HG03095 (cell line): Measurements from ENCODE around the gene RNF213.

ENCODE experiments used
- ATAC-seq: cut with Tn5 transposase; IDR thresholded peaks from one replicate; pipeline ENCODE4 v1.9.1; 2021; ENCODE audit warnings: moderate library complexity; ENCODE audit not compliant: unreplicated experiment

Gene RNF213

DNA sequence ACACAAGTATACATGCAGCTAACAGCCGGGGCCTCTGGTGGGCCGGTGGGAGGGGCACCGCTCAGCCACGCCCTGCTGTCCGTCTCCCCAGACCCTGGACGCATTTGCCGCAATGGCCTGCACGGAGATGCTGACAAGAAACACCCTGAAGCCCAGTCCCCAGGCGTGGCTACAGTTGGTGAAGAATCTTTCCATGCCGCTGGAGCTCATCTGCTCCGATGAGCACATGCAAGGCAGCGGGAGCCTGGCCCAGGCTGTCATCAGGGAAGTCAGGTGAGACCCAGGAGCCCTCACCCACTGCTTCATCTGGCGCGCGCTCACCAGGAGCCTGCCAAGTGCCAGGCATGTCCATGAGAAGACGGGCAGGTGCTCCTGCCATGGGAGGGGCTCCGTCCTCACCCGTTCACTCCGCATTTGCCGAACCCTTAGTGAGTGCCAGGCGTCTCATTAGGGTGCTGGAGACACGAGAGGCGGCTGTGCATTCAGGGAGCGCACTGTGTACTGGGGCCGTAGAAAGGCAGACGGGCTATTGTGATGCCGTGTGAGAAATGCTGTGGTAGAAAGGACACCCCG is 103.0 kb downstream of the RNF213 start:
- no peak for ATAC-seq

DNA sequence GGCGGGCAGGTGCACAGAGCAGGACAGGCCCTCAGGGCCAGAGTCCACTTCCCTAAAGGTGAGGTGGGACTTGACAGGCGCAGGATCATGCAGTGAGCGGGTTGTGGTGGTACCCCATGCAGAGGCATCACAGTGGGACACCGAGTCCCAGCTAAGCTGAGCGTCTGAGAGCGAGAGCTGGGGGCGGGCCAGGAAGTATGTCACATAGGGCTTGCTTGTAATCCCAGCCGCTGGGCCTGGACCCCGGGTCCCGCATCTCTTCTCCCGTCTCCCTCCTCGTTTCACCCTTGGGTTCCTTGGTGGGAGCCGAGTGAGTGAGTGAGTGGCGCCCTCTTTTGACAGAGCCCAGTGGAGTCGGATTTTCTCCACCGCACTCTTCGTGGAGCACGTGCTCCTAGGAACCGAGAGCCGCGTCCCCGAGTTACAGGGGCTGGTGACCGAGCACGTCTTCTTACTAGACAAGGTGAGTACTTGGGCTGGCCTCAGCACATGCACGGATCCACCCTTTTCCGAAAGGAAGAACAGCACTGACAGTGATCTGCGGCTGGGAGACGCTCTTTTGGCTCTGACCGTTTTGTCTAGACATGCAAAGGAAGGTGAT is 103.5 kb downstream of the RNF213 start:
- ATAC-seq, result no peak

DNA sequence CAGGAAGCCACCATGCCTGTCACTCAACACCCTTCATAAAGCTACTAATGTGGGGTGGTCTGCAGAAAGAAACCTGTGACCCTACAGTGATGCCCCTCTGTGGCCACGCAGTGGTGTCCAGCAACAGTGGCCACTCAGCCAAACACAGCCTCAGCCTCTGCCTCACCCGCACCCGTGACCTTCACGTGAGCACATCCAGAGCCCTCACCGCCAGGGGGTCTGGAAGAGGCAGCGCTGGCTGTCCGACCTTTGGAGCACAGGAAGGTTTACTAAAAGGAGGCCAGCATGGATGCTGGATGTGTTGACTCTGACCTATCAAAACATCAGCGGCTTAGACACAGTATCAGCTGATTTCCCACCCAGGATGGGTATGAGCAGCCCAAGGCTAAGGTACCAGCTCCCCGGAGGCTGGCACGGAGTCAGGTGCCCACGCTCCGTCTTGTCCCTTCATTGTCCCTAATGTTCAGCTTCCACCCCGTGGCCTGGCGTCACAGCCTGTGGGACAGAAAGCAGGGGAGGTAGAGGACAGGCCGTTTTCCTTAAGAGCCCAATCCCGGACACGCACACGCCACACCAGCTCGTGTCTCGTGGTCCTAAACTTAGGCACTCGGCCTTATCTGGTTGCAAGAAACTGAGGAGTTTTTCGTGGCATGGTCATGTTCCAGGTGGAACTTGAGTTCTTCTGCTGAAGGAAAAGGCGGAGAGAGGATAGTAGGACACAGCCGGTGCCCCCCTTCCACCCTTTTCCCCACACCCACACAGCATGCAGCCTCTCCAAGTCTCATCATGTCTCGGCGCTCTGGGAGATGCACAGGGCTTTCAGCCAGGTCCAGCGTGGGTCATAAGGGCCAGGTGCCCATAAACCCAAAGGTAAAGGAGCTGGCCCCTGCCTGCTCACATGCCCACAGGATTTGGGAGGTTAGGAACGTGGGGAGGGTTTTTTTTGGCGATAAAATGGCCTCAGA is 104.6 kb downstream of the RNF213 start:
- no peak for ATAC-seq

DNA sequence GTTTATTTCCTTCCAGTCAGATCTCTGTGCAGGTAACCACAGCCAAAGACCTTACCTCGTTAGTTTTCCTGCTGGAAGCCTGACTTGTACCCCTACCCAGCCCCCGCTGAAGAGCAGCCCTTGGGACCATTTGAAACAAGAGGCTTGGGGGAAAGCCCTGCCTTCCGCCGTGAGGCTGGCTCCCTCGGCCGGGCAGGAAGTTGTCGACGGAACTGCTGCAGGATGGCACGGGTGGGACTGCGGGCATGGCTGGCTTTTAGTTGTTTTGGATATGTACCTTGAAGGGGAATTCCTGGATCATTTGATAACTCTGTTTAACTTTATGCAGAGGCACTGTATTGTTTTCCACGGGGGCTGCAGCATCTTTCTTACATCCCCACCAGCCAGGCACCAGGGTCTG is 105.3 kb downstream of the RNF213 start:
- ATAC-seq, result no peak

DNA sequence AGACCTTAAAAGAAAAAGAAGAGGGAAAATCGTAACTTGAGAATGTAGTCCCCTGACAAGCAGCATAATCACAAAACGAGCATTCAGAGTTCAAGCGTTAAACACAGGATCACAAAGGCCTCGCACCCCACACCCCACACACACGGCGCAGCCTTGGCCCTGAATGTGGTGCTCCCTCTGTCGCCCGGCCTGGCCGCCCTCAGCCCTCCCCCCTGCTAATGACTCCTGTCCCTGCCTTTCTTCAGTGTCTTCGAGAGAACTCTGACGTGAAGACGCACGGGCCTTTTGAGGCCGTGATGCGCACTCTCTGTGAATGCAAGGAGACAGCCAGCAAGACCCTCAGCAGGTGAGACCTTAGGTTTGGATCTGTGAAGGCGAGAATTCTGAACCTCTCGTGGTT is 106.9 kb downstream of the RNF213 start:
- no peak for ATAC-seq

DNA sequence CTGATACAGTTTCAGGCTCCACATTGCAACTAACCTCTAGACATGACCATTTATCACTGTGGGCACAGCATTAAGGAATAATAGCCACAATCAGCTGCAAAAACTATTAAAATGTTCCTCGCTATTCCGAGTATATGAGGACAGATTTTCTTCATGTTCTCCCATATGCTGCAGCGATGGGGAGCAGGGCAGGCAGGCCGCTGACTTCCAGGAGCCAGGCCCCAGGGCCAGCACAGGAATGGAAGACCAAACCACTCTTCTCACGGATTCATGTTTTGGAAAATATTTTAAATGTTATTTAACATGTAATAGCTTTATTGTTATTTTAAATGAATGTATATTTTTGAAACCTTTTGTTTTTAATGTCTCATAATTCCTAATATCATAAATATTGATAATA is 110.5 kb downstream of the RNF213 start:
- no peak for ATAC-seq

DNA sequence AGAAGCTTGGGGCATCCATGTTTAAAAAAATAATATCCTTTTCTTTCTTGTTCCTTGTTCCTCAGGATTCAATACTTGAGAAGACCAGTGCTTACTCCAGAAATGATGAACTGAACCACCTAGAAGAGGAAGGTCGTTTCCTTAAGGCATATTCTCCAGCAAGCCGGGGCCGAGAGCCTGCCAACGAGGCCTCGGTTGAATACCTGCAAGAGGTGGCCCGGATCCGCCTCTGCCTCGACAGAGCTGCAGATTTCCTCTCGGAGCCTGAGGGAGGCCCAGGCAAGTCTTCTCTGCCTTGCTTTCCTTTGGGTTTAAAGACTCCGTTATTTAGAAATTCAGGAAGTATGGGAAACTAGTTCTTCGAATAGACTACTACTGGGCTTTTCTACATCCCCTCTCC is 111.8 kb downstream of the RNF213 start:
- no peak for ATAC-seq

DNA sequence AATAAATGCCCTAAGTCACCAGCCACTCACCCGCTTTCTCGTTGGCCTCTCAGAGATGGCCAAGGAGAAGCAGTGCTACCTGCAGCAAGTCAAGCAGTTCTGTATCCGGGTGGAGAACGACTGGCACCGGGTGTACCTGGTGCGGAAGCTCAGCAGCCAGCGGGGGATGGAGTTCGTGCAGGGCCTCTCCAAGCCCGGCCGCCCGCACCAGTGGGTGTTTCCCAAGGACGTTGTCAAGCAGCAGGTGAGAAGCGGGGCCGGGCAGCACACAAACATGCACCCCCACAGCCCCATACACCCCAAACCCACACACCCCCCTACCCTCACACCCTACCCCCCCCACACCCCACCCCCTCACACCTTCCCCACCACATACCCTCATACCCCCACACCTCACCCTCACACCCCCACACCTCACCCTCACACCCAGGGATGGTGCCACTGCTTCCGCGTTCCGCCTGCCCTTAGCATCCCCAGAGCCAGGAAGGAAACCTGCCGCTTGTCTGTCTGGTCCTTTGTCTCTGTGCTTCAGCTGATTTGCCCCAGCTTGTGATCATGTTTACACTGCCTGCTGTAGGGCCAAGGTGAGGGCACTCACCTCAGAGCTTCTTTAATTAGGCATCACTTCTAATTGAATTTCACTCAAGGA is 112.4 kb downstream of the RNF213 start:
- ATAC-seq, result no peak

DNA sequence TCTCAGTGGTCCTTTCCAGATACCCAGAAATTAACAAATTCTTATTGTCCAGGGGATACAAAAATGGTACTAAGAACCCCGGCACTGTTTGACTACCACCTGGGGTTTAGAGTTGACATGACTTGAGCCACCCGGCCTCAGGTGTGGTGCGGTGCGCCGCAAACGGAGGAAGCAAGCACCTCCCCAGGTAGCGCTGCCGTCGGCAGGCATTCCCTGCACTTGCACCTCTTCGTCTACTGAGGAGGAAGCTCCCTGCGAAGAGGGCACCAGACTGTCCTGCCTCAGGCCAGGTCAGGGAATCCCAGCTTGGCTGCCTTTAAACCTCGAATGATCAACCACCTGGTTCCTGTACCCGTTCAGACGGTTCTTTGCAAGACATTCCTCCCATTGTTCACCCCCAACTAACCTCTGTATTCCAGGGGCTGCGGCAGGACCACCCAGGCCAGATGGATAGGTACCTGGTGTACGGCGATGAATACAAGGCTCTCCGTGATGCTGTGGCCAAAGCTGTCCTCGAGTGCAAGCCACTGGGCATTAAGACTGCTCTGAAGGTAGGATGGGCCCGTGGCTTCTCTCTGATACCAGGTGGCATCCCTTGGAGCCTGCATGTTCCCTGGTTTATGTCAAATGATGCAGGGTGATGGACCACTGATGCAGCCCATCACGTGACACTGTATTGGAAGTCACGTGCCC is 113.5 kb downstream of the RNF213 start:
- no peak for ATAC-seq

DNA sequence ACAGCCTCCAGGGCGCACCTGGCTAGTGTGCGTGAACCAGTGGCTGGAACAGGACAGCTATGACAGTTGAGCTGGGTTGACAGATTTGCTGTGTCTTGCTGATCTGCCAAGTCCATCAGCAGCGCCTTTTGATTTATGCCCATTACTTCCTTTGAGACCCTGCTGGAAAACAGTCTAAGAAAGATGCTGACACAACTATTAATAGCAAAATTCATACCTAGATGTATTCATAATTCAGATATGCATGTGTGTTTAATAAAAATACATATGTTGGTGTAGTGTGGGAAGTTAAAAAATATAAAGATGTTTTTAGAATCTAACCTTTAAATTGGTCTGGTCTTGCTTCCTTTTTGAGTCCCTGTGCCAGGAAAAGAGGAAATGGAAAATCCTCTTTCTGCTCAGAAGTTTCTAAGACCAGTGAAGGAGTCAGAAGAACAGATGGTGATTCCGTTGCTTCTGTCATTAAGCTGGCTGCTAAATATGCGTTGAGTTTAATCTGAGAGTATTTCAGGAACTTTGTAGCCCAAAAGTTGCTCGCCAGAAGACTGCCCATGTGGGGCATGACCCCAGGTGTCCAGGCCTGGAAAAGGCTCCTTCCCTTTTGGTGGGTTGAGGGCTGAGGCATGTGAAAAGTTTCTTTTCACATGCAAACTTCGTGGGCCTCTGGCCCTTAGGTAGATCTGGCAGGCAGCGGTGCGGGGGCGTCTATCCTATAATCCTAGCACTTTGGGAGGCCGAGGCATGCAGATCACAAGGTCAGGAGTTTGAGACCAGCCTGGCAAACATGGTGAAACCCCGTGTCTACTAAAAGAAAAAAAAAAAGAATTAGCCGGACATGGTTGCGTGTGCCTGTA is 114.3 kb downstream of the RNF213 start:
- no peak for ATAC-seq

DNA sequence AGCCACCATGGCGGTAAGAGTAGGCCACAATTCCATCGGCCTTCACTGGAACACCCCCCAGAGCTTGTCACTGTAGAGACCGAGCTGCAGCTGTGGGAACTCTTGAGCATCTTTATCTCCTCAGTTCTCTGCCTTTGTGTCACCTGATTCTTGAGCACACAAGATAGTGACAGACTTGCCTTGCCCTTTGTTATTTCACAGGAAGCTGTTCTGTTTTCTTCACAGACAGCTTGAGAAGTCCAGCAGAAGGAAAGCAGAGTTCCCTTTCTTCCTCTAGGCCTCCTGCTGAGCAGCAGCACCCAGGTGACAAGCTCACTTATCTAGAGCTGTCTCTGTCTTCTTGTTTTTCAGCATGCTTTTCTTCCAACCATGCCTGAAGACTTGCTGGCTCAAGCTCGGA is 115.9 kb downstream of the RNF213 start:
- no peak for ATAC-seq

DNA sequence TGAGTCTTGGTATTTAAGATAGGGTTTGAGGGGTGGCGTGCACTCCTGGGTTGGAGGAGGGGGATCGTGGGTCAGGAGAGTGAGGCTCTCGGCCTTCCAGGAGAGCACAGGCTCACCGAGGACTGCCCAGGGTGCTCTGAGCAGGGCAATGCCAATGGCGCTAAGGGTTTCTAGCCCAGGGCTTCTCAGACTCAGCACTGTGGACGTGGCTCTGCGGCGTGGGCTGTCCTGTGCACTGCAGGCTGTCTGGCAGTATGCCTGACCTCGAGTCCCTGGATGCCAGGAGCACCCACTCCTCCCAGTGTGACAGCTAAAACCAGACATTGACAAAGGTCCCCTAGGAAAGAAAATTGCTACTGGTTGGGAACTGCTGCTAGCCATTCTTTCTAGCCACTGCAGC is 117.1 kb downstream of the RNF213 start:
- ATAC-seq, result no peak

DNA sequence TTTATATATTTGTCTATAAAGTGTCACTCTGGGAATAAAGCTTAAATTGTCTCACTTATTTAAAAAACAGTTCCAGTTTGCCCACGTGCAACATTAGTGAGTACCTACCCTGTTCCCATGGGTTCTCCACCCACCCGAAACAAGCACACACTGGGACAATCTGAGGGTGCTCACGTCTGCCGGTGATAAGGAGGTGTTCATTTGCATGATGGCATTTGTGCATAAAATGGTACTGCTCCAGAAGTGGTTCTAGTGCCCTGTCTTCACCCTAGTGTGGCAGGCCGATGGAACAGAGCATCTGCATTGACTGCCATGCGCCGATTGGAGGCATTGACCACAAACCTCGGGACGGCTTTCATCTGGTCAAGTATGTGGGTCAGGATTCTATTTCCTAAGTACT is 118.7 kb downstream of the RNF213 start:
- no peak for ATAC-seq

DNA sequence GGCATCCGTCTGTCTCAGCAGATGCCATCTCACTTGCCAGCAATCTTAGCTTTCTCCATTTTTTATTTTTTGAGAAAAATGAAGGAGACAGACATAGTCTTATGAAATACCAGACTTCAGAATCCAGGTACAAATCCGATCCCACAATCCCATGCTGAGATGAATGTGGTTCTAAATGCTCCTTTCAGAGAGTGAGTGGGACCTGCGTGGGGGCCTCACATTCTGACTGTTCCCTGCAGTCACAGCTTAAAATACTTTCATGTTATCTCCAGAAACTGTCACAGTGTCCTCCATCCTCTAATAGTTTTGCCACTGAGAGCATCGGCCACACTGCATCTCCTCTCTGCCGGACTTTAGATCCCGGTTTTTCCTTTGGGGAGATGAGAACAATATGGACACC is 119.4 kb downstream of the RNF213 start:
- no peak for ATAC-seq

DNA sequence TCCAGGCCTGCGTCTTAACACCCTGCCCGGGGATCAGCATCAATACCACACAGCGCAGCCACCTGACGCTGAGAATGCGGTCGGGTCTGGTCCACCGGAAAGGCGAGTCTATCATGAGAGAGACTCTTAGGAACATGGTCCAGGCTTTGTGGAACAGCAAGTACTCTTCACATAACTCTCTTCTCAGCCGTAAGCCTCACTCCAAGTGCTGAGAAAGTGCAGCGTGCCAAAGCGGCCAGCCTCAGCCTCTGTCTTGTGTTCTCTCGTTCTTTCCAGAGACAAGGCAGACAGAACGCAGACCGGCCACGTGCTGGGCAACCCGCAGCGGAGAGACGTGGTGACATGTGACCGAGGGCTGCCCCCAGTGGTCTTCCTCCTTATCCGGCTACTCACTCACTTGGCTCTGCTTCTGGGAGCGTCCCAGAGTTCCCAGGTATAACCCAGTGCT is 119.9 kb downstream of the RNF213 start:
- ATAC-seq, result no peak

DNA sequence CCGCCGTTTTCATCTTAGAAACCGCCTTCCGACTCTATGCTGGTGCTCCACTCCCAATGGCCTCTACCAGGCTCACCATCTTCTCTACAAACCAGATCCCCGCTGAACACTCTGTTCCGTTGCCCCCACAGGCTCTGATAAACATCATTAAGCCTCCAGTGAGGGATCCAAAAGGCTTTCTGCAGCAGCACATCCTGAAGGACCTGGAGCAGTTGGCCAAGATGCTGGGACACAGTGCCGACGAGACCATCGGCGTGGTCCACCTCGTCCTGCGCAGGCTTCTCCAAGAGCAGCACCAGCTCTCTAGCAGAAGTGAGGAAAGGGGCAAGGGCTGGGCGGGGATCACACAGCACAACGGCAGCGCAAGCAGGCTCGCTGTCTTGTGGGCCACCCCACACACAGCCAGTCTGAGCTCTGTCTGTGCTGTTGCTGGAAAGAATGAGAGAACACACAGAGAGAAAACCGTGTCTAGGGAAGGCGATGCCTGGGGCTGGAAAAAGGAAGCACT is 120.8 kb downstream of the RNF213 start:
- no peak for ATAC-seq

DNA sequence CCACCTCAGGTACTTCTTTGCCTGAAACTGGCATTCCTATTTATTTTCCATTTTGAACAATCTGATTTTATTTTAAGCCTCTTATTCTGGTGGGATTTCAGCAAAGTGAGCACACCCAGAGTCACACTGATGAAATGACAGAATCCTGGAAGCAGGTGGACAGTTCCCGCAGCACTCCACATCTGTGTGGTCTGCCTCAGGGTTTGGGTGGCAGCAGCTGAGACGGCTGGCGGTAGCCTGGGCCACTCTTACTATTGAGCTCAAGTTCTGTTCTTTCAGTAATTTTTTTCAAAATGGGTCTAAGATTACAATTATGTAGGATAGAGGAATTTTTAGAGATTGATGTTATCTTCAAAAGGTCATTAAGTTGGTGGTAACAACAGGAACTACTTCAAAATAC is 121.8 kb downstream of the RNF213 start:
- no peak for ATAC-seq

DNA sequence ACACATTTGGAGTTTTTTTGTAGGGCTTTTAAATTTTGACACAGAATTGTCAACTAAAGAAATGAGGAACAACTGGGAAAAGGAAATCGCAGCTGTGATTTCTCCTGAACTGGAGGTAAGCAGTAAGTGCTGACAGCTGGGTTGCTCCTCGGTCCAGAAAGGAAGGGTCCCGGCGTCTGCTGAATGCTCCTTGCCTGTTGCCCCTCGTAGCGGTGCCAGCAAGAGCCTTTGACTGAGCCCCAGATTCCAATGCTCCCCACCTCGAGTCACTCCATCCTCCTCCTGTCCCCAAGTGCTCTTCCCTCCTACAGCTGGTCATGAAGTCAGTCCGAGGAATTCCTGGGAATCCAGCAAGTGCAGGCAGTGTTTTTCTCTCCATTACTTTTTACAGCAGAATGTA is 122.3 kb downstream of the RNF213 start:
- no peak for ATAC-seq

DNA sequence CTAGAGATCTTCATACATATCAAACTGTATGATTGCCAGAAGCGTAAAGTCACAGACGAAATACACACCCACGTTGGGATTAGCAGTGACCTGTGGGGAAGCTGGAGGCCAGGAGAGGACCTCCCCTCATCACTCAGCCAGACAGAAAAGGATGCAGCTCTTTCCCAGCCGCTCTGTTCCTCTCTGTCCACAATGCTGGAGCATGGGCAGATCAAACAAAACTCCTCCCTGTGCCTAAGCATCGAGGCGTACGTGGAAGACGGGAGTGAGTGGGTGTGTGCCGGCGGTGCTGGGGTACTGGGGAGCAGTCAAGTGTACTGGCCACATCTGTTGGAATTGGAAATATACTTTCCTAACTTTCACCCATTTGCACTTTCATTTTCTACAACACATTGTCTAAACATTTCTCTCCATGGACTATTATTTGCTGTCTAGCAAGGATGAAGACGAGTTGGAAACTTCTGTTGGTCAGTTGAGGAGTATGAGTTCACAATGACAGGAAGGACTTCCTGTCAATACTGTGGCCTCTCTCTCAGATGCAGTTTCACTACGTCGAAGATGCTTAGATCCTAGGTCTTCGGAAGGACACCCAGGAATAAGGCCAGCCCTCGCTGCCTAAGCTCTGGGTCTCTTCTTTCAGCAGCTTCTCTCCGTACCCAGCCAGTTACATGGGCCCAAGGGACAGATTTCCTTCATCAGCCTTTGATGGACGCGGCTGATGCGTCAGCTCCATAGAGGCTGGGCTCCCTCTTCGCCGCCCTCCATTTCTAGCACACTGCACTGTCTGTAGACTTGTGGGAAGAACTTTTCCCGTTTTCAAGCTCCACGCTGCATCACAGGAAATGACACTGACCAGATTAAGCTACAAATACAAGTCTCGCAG is 123.7 kb downstream of the RNF213 start:
- ATAC-seq, result no peak
